ENCODE data around the gene MAP3K14.
"Not testable (repeated sequence)": the region's sequence is repeated elsewhere in the genome, so short reads cannot be mapped to it uniquely, and the experiment has no call there.

MAP3K14 gene

DNA sequence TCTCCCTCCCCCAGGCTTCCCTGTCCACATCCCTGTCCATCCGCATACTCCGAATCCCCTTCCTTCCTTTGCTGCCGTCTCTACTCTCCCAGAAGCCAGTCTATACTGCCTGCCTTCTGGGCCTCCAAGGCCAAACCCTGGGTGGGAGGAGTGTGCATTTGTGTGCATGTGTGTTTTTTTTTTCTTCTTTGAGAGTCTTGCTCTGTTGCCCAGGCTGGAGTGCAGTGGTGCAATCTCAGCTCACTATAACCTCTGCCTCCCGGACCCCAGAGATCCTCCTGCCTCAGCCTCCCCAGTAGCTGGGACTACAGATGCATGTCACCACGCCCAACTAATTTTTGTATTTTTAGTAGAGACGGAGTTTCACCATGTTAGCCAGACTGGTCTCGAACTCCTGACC is 63.6 kb downstream of the MAP3K14 start:
- not testable (repeated sequence) for DNase-seq

DNA sequence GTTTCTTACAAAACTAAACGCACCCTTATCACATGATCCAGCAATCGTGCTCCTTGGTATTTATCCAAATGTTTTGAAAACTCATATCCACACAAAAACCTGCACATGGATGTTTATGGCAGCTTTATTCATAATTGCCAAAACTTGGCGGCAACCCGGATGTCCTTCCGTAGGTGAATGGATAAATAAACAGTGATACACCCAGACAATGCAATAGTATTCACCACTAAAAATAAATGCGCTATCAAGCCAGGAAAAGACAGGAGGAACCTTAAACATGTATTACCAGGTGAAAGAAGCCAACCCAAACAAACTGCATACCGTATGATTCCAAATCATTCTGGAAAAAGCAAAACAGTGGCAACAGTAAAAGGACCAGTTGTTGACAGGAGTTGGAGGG is 64.9 kb downstream of the MAP3K14 start:
- no peak for DNase-seq

DNA sequence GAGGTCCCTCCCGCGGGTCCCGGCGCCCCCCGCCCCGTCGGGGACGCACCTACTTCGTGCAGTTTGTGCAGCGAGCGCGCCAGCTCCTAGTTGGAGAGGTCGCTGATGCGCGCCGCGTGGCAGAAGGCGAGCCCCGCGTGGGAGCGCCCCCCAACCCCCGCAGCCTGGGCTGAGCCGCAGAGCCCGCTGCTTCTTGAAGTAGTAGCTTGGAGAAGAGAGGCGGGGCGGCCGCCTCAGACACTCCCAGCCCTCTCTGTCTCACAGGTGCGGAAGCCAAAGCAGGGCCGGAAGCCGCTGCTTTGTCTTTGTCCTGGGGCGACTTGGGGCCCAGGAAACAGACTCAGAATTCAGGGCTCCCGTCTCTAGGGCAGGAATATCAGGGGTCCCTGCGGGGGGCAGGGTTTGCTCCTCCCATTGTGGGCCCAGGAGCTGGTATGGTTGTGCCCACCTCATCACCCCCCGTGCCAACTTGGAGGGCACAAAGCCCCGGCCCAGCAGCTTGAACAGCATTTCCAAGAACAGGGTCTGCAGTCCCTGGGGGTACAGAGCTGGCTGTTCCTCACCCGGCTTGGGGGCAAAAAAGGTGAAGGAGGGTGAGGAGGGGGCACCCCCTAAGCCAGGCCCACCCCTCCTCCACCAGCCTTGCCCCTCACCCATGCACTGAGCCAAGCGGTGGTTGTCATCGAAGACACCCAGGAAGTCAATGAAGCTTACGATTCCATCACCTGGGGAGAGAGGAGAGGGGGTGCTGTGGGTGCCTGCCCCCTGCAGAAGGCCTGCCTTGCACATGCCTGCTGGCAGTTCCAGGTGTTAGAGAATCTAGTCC is 68.5 kb downstream of the MAP3K14 start:
- no peak for DNase-seq

DNA sequence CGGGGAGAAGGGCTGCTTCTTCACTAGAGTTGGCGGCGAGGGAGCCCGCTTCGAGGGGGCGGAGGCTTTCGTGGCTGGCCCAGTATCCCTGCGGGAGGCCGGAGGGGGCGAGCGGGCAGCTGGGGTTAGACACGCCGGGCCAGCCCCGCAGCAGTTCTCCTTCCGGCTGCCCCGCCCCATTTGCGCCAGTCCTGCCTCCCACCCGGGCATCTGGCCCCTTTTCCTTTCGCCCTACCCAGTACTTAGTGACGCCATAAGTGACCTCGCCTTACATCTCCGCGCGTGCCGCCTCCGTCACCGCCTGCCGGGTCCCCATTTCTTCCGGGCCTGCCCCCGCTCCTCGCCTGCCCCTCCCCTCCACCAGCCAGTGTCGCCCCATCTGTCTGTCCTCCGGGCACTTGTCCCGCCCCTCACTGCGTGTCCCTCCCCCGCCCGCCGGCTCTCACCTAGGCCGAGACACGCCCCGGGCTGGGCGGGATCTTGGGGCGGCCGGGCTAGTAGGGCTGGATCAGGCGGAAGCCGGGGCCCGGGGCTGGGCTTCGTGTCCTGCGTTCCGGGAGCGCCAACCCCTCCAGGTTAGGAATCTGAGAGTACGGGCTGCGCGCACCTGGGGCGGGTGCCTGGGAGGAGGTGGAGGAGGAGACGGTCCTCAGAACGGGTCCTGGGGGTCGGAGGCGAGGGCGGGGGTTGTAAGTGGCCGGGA is 69.2 kb downstream of the MAP3K14 start:
- peak; percentile 86 for DNase-seq

DNA sequence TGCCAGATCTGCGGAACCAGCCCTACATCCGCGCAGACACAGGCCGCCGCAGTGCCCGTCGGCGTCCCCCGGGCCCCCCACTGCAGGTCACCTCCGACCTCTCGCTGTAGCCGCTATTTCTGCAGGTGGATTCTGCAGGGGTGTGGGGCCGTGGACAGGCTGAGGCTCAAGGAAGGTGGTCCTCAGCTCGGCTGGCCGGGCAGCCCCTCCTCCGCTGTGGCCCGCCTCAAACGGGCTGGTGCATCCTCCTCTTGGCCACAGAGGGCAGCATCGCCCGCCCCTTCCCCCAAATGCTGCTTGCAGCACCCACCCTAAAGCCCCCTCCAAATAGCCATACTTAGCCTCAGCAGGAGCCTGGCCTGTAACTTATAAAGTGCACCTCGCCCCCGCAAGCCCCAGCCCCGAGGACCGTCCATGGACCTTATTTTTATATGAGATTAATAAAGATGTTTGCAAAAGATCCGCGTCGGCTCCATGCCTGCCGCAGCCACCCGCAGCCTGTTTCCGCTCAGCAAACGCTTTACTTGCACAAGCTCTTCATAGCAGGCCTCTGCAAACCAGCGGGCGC is 69.9 kb downstream of the MAP3K14 start:
- DNase-seq = peak; percentile 46

DNA sequence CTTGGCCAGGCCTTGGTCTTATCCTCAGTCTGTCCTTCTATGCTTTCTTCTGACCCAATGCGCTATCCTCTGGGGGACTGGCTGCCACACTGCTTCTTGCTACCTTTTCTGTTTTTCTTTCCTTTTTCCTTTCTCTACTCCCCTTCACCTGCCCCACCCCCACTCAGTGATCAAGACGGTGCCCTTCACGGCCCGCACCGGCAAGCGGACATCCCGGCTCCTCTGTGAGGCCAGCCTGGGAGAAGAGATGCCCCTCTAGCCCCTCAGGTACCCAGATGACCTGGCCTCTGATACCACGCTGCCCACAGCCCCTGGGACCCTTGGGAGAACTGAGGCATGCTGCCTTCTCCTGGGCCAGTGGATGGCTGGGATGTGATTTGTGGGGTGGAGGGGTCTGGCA is 70.5 kb downstream of the MAP3K14 start:
- no peak for DNase-seq

DNA sequence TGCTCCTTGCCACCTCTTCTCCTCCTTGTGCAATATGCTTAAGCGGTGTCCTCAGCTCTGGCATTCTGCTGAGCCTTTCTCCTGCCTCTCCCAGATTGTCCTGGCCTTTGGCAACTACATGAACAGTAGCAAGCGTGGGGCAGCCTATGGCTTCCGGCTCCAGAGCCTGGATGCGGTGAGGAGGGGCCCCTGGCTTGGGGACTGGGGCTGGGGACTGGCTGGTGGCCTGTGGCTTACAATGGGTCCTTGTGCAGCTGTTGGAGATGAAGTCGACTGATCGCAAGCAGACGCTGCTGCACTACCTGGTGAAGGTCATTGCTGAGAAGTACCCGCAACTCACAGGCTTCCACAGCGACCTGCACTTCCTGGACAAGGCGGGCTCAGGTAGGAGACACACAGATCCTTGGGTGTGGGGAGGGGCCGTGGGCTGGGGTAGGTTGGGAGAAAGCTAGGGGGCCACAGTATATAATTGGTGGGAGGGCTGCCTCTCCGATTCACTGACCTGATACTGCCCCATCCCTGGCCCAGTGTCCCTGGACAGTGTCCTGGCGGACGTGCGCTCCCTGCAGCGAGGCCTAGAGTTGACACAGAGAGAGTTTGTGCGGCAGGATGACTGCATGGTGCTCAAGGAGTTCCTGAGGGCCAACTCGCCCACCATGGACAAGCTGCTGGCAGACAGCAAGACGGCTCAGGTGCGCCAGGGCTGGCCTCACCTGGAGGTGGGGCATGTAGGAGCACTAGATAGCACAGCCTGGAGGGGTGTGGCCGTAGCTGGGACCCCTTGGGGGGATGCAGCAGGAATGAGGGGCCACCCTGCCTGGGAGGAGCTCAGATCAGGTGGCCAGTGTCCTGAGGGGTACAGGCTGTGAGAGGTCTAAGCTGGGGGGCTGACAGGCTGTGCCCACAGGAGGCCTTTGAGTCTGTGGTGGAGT is 71.8 kb downstream of the MAP3K14 start:
- no peak for DNase-seq

DNA sequence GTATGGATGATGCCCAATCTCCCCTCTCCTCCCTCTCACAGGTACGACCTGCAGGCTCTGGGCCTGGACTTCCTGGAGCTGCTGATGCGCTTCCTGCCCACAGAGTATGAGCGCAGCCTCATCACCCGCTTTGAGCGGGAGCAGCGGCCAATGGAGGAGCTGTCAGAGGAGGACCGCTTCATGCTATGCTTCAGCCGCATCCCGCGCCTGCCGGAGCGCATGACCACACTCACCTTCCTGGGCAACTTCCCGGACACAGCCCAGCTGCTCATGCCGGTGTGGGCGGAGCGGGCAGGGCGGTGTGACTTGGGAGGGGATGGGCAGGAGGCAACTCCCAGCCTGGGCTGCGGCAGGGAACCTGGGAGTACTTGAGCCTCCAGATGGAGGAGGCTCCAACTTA is 73.1 kb downstream of the MAP3K14 start:
- DNase-seq = no peak

DNA sequence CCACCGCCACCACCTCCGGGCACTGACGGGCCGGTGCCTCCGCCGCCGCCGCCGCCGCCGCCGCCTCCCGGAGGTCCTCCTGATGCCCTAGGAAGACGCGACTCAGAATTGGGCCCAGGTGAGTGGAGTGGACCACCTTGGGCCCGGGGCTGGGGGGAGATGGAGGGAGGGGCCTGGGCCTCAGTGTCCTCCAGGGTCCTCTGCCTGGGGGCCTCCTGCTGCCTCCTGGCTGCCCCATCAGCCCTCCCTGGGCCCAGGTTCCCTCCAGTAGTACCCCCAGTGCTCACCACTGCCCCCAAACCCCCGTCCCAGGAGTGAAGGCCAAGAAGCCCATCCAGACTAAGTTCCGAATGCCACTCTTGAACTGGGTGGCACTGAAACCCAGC is 74.8 kb downstream of the MAP3K14 start:
- DNase-seq = no peak

DNA sequence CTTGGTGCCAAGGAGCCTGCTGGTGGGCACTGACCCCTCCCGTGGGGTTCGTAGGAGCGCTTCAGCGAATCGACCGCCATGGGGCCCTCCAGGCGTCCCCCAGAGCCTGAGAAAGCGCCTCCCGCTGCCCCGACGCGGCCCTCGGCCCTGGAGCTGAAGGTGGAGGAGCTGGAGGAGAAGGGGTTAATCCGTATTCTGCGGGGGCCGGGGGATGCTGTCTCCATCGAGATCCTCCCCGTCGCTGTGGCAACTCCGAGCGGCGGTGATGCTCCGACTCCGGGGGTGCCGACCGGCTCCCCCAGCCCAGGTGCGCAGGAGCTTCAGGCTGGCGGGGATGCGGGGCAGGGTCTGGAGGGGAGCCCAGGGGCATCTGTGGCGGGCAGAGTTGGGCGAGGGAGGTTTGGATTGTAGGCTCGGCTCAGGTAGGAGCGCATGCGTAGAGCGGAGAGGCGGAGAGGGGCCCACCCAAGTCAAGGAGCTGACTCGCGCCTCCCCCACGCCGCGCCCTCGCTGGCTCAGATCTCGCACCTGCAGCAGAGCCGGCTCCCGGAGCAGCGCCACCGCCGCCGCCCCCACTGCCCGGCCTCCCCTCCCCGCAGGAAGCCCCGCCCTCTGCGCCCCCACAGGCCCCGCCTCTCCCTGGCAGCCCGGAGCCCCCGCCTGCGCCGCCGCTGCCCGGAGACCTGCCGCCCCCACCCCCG is 75.3 kb downstream of the MAP3K14 start:
- no peak for DNase-seq

DNA sequence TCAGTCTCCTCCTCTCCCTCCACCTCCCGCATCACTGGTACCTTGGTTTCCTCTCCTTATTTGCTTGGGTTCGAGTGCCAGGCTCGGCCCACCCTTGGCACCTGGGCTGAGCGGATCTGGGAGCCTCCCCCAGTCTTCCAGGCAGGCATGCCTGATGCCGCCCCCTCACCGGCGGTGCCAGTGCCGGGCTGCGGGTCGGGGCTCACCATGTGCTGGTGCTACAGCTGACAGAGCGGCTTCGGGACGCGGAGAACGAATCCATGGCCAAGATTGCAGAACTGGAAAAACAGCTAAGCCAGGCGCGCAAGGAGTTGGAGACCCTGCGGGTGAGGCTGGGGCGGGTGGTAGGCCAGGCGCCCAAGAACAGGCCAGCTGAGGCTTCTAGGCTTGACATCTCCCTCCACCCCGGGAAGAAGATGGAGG is 75.9 kb downstream of the MAP3K14 start:
- no peak for DNase-seq

DNA sequence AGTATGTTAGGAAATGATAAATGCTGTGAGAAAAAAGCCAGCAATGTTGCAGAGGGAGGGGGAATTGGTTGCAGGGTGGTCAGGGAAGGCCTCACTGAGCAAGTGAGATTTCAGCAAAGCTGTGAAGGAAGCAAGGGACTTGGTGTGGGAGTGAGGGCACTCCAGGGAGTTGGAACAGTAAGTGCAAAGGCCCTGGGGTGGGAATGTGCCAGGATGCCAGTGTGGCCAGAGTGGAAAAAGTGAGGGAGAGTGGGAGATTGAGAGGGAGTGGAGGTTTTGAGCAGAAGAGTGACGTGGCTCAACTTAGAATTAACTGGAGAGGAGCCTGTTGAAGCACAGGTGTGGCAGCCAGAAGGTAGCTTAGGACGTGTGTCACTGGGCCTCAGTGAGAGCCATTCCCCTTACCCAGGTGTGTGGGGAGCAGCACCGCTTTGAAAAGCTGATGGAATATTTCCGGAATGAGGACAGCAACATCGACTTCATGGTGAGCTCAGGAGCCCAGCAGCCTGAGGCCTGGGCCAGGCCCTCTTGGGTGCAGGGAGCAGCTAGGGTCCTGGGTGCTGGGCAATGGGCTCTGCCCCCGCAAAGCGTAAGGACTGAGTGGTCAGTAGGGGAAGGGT is 78.6 kb downstream of the MAP3K14 start:
- DNase-seq = no peak

DNA sequence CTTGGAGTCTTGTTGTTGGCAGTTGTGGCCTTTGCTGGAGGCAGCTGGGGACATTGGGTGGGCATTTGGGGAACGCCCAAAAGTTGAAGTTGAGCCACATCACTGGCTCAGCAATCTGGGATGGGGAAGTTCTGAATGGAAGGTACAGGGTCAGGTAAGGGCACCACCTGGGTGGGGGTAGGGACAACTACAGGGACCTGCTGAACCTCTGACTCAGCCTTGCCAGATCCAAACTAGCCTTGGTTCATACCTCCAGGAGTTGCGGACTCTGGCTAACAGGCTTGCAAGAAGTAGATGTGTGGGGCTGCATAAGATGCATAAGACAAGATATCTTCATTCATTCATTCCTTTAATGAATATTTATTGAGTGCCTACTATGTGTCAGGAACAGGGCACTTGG is 79.1 kb downstream of the MAP3K14 start:
- DNase-seq = no peak

DNA sequence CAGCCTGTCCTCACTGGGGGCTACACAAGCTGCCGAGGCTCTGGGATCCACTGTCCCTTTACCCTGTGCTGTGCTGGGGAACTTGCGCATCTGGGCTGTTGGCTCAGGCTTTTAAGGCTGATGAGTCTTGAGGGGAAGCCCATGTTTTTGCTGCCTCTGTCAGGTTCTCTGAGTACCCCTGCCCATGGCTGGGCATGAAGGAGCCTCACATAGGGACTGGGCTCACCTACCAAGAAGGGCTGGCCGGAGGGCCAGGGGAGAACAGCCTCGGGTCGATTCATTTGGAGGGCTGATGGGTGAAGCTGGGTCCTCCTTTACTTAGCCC is 80.6 kb downstream of the MAP3K14 start:
- DNase-seq = no peak

DNA sequence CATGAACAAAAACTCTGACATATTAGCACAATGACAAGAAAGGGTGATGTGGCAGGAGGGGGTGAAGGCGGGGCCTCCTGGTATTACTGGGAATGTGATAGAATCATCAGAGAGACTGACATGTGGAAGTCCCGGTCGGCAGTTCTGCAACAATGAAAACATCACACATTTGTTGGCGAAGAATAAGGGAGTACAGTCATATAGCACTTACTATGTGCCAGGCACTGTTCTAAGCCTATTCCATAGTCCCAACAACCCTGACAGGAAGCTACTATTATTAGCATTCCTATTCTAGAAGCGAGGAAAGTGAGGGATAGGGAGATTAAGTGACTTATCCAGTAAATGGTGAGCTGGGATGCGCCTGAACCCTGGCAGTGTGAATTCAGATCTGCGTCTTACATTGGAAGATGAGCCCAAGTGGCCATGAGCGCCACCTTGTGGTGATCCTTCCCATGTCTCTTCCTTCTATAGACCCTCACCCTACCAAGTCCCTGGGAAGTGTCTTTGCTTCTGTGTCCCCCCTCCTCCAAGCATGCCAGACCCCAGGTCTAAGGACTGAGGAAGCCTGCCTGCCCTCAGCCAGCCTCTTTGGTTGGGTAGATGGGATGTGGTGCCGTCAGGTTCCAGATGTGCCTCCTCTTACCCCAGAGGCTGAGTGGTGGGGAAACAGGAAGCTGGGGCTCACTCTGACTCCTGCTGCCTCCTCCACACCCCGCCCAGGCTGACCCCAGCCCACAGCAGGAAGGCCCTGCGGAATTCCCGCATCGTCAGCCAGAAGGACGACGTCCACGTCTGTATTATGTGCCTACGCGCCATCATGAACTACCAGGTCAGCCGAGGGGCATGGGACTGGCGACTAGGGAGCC is 81.2 kb downstream of the MAP3K14 start:
- DNase-seq = peak; percentile 35

DNA sequence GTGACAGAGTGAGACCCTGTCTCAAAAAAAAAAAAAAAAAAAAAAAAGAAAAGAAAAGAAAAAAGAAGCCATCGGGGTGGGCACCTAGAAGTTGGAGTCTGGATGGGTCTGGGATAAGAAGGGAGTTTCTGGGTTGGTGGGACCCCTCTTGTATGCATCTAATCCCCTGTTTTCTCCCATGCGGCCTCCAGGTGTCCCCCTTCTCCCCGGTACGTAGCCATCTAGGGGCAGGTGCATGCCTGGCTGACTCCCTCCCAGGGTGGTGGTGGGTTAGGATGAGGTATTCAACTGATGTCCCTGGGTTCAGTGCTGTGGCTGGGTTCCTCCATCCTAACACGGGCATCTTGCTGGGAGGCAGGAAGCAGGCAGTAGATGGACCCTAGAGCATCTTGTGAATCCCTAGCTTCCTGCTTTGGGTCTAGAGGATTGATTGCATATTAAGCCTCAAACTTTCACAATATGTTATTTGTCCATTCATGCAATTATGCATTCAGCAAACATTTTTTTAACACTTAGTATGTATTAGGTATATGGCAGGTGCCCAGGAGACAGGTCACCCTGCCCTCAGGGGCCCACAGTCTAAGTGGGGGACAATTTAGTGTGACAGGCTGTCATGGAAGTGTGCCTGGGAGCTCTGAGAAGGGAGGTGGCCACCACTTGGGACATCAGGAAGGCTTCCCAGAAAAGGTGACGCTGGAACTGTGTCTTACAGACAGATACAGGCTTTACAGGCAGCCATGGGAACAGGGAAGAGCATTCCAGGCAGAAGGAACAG is 82.0 kb downstream of the MAP3K14 start:
- peak; percentile 41 for DNase-seq

DNA sequence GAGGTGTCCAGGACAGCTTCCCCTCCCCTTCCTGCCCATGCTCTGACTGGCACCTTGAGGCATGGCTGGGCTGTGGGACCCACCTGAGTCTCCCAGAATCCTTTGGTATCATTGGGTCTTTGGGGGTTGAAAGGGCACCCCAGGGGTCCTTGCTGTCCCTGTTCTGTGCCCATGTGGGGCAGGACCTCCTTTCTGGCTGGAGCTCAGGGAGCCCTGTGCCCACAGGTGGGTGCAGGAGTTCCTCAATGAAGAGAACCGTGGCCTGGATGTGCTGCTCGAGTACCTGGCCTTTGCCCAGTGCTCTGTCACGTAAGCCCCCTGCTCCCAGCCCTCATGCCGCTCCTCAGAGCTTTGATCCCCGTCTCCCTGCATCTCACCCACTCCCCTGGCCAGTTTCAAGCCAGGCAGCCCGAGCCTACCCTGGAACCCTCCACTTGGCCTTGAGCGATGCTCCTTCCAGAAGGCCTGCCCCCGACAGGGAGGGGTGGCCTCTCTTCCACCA is 83.3 kb downstream of the MAP3K14 start:
- no peak for DNase-seq

DNA sequence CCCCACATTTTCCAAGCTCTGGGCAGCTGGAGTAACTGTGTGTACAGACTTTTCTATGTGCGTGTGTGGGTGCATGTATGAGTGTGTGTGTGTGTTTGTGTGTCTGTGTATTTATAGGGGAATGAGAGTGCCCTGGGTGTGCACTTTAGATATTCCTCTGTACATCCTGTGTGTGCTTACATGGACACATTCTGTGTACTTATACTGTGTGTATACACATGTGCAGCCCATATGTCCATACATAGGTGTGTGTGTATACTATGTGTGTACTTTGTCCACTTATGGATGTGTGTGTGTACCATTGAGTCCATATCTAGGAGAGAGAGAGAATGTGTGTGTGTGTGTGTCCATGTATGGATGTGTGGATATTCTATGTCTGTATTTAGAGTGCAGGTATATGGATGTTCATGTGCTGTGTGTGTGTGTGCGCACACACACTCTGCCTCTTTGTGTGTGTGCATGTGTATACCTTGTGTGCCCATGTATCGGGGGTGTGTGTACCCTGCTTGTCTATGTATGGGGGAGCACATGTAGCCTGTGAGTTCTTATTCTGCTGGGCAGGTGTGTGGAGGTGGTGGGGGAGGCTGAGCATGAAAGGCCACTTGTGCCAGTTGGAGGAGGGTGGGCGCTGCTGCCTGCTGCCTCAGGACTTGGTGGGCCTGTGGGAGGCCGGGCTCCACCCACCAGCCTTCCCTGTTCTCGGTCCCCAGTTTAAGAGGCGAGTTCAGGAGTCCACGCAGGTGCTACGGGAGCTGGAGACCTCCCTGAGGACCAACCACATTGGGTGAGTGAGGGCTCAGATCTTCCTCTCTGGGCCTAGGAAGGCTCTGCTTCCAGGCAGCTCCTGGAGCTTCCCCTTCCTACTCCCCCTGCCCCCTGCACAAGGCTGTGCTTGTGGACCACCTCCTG is 84.1 kb downstream of the MAP3K14 start:
- no peak for DNase-seq

Data from NCI-H1694 treated with DMSO at 0.1 percent for 48 hours (cell line).